Stimulated activated CD8-positive, alpha-beta memory T cell treated with anti-CD3 and anti-CD28 coated beads, Interleukin-2, amount 100 ng/mL, for 1 hour (primary cell): ENCODE data around the gene SIAH3.

Experiments
- DNase-seq, 2 donors: peaks; one replicate each; pipeline ENCODE4 v3.0.0-alpha.2; 2020; ENCODE audit warnings: low read depth in 2 of 2

Gene SIAH3

DNA sequence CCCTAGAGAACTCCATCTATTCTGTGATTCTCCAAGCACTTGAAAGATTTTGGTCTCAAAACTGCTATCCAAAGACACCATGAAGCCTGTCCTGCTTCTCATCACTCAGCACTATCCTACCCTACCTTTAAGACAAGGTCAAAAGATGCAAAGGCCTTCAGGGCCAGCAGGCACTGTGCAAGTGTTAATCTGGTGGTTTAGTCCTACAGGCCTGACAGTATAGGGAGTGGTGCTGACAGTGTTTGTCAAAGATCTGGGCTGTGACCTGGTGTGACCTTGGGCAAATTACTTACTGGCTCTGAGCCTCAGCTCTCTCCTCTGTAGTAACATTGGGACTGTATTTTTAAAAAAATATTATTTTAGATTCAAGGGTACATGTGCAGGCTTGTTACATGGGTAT is 28.0 kb downstream of the SIAH3 start:
- no peak for DNase-seq

DNA sequence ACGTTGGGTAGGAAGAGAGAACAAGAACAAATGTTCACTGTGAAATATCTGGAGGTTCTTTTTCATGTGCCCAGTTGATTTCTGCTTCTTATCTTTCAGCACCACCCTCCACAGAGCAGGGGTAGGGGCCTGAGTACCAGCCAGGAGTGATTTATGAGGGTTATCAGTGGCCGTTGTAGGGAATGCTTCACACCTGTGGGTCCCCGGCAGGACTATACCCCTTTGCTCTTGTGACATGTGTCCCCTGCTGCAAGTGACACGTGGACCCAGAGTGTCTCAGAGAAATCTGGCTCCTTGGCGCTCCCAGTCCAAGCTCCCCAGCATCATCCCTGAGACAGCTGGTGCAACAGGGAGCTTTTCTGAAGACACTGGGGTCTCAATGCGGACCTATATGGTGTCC is 29.7 kb downstream of the SIAH3 start:
- DNase-seq: no peak

DNA sequence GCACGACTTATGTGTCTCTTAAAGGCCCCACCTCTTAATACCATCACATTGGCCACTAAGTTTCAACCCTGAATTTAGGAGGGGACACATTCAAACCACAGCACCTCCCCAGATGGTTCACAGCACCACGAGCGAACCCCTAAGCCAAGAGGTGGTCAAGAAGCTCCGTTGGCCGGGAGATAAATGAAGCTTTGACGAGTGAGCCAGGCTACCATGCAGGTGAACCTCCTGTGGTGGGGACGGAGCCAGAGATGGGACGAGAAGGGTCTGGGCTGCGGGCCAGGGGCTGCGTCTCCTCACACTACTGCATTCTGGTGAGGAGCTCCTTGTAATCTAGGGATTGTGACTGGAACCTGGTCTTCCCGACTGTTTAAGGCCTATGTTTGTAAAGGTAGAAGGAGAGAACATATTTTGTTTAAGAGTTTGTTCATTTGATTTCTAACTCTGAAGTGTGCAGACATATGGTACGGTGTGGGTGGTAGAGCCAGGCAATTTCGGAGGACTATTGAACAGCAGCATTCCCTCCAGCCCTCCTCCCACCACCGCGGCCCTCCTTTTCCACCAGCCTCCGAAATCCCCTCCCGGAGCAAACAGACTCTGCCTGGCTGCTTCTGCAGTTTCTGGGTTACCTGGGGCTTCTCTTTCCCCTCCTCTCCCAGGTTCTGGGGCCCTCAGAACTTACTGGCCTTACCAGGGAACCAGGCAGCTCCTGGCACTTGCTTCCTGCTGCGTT is 31.3 kb downstream of the SIAH3 start:
- no peak for DNase-seq

DNA sequence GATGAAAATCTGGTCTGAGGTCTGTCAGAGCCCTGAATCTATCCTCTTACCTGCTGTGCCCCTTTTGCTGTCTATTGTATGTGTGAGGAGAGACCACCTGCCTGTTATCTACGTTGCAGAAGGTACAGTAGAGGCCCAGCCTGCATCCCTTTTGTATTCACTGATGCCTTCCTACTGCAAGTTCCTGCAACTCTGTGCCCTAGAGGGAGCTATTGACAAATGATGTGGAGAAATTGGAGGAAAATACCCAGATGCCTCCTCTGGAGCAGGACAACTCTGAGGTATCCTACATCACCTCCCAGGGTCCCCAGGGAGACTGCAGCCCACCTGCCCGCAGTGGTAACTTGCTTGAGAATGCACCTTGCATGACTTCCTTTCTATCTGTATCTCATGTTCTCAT is 33.7 kb downstream of the SIAH3 start:
- DNase-seq: no peak

DNA sequence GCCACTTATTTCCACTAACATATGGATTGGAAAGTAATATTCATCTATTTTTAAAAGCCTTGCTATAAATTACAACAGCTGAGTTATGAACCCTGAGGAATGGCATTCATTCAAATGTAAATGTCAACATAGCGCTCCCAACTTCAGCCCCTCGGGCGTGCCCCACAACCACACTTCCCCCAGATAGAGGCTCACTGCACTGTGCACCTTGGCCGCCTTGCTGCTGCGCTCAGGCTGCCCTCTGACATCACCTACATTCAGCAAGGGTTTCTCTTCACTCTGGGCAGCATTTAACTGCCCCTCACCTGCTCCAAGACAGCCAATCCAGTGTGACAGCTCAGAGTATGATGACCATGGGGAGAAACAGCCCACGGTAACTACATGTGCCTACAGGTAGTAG is 35.1 kb downstream of the SIAH3 start:
- DNase-seq: no peak

DNA sequence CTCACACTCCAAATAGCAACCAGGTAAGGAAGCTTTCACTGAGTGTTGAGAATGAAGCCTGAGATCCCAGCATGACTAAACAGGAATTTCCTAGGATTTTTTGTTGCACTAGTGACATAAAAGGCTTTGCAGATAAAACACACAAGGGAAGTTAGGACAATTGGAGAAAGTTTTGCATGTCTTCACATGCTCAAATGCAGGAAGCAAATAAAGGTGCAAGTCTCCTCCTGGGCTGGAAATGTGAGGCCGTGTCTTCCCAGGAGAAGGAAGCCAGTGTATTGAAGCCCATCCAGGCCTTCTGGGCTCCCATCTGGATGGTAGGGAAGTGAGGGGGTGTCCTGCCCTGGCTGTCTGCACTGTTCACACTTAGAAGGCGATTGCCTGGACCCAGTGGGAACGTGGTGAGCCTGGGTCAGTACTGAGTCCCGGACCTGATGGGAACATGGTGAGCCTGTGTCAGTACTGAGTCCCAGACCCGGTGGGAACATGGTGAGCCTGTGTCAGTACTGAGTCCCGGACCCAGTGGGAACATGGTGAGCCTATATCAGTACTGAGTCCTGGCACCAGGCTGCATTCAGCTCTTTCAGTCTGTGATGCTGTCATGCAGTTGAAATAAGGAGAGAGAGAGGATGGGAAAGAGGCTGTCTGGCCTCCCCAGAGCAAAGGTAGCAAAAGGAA is 38.7 kb downstream of the SIAH3 start:
- DNase-seq: no peak

DNA sequence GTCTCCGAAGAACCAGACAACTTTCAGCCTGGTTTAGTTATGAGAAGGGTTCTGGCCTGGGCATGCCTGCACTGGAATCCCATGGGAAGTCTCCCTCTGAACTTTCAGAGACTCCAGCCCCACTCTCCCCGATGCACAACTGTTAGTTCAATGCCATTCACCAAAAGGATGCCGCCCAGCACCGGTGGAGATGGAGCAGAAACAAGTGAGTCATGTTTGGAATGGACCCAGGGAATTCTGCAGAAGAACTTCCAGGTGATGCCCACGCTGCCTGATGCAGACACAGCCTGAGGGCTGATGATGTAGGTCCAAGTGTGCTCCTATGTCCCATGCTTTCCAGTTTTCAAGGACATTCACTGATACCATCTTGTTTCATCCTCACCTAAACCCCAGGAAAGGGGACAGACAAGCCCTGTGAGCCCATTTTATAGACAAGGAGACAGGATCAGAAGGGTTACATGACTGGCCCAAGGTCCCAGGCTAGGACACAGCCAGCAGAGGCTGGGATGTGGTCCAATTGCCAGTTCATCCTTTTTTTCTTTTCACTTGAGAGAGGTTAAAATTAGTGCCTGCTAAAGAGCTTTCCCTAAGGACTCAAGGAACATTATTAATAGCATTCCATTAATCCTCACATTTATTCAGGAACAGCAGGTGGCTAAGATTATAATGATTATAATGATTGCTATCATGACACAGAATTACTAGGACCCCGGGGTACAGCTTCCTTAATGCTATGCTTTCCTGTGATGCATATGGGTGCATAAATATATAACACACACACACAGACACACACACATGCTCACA is 39.5 kb downstream of the SIAH3 start:
- DNase-seq: no peak

DNA sequence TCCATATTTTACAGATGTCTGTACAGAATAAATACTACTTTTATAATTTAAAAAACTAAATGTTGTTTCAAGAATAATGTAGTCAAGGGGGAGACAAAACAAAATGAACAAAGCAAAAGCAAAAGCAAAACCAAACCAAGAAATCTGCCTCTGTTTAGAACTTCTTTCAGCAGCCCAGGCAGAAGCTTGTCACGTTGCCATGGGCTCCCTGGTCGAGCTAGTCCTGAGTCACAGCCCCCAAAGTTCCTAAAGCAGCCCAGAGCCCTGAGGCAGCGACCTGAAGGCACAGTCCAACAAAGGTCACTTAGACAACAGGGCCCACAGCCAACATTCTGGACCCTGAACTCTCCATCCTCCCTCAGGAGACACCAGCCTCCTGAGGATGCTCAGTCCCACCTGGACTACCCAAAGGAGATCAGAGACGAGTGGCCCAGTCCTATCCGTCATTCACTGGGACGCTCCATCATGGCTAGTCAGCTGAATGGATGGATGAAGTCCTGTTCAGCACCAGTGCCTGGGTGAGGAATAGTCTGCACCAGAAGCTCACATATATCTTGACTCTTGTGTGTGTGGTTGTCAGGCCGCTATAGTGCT is 41.7 kb downstream of the SIAH3 start:
- DNase-seq: no peak

DNA sequence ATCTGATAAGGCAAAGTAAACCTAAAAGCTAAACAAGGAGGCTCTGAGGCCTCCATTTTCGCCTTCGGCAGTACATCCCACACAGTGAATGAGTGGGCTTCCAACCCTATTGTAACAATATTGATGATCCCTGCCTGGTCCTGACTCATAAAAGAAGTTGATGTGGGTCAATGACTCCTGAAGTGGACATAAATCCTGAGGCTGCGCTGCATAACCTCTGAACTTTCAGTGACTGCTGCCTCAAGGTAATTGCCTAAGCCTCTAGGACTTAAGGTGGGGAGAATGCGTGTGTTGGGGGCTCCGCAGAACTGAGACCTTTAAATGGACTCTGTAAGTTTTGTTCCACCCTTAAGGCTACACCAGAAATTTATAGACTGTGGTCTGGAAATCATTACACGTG is 42.6 kb downstream of the SIAH3 start:
- no peak for DNase-seq

DNA sequence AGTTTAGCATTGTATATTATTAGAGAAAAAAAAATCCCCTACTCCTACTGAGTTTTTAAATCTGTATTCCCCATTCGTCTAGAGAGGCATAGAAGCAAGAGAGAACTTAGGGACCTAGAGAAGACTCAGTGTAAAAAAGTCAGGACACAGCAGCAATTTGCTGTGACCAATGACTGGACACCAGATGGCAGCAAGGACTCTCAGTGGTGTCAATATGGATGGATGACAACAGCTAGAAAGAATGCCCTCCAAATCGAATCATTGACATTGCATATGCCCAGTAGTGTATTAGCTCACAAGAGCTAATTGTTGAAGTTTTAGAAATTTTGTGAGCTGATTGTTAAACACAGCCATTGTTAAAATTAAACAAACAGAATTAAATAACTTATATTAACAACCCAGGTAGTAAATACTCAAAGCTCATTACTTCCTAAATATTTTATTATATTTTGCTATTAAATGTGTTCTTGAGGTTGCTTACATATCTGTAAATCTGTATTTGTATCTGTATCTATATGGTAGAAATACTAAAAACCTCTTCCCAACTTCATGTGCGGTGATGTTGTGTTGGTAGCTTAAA is 43.9 kb downstream of the SIAH3 start:
- no peak for DNase-seq

DNA sequence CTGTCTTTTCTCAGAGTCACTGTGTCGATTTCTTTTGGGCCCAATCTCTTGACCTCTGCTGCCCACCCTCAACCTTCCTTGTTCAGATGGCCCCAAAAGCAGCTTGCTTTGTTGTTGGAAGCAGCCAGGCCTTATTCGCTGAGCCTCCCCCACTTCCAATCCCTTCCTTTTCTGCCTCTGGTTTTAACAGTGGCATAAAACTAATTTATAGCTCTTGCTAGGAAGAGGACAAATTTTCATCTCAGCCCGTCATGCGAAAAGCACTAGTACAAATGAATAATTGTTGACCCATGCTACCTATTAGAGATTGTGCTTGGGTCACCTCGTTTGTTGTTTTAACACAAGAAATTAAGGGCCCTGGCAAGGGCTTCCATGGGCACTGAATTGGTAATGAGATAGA is 51.1 kb downstream of the SIAH3 start:
- DNase-seq: no peak

DNA sequence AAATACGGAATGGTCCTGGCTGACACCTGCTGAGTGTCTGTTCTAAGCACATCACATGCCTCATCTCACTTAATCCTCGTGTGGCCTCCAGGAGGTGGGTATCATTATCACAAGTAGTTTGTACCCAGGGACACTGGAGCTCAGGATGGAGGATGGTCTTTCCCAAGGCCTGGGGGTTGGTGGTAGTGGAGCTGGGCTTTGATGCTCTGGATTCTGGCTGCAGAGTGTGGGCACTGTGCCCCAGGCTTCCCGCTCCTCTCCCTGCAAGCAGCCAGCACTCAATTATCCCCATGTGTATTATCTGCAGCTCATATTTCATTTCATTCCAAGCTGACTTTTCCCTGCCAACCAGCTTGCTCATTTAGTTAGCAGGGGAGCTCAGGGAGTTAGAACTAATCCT is 52.1 kb downstream of the SIAH3 start:
- DNase-seq: no peak

DNA sequence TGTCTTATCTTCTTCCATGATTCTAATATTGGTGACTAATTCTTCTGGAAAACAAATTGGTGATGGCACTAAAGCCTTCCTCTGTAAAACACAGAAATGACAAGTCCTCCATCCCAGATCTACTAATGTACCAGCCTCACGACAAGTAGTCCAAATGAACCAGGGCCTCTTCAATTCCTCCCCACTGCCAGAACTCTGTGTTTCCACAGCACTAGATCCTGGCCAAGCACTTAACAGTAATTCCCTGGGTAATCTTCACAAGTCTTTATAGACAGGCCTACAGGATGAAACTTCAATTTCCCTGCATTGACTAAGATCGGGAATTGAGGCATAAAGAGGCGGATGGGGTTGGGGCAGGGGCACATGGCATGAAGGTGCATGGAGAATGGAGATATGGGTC is 52.7 kb downstream of the SIAH3 start:
- DNase-seq: no peak

DNA sequence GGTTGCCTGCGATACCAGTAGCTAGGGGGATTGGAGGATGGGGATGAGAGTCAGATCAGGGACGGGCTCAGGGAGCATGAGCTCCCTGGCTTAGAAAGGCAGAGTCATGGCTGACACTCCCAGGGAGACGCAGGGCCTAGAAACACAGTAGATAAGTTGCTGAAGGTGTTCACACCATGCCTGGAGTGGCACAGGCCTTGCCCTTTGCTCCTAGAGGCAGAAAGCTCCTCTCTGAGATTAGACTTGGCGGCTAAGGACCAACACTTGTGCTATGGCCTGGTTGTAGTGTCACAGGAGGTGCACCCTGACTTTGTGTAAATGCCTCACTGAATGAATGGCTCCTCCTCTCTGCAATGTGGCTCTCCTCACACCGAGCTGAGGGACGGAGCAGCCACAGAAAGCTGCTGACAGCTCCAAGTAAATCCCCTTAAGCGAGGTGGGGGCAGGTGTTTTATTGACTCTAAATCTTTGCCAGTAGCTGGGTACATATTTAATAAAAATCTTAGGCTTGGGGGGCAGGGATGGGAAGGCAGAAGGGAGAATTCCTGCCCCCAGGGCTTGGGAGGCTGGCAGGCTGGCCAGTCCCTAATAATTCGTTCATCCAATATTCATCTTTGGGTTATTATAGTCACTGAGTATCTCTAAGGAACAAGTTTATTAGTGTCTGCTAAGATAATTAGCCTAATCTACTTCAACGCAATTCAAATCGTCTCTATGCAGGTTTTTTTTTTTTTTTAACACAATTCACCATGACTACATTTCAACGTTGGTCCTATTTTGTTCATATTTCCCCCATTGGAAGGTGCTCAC is 54.9 kb downstream of the SIAH3 start:
- no peak for DNase-seq

DNA sequence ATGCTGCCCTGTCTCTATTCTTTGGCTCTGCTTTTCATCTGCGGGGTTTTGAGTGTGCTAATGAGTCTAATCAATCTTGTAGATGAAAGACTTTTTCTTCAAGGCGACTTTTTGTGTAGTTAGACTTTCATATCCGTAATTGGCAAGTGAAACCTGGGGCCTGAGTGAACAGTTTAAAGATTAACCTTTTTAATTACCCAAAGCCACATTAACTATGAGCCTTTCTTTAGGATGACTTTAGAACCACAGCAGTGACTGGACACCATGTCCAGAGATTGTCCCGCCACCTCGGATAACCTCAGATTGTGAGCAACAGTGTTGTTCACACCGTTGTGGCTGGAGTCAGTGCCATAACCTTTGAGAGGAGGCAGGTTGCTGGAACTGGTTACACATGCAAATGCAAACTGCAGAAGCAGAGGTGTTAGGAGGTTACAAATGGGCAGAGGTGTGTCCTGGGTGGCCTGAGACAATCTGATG is 58.7 kb downstream of the SIAH3 start:
- DNase-seq: no peak

DNA sequence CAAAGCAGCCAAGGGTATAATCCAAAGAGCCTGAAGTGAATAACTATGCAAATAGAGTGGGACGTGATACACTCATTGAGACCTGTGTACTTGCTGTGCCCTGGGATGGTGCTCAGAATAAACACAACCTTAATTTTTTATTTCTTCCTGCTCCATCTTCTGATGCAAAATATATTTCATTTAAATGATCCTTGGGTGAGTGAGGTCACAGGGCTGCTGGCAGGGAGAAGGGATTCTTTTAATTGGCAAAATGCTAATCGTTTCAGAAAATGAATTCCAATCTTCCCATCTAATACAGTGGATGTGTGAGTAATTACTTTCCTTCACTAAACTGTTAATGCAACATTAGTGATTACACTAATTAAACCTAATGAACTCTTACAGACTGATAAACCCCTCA is 63.5 kb downstream of the SIAH3 start:
- no peak for DNase-seq

DNA sequence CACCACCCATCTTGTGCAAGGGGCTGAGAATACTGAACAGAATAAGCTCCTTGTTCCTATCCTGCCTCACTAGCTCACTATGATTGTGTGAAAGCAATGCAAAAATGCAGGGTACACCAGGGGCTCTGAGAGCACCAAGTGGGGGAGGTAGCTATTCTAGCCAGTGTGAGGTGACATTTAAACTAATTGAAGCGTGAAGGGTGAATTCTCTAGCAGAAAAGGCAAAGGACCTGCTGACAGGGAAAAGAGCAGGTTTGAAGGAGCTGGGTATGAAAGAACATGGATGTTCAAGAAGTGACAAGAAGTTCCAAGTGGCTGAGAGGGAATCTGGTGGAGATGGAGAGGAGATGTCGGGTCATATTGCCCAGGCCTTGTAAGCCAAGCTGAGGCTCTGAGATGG is 64.2 kb downstream of the SIAH3 start:
- DNase-seq: no peak

DNA sequence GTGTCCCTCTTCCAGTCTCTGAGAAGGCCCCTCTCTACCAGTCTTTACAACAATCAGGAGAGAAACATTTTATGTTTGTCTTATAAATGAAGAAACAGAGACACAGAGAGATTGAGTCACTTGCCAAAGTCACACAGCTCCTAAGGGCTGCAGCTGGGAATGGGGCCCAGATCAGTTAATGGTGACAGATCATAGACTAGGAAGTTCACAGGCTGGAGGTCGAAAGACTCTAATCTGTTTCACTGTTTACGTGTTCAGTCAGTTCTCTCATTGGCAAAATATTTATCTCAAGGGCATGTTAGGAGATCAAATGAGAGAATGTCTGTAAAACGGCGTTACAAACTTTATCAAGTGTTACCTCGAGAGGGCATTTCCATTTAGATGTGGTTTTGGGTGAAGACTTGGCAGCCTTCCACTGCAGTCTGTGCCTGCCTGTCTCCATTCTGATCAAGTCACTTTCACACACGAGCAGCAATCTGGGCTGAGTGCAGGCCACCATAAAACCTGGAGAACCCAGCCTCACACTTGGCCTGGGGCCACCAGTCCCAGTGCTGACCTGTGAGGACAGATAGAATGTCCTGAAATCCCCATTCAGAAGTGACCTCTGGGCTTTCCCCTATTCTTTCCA is 65.1 kb downstream of the SIAH3 start:
- no peak for DNase-seq

DNA sequence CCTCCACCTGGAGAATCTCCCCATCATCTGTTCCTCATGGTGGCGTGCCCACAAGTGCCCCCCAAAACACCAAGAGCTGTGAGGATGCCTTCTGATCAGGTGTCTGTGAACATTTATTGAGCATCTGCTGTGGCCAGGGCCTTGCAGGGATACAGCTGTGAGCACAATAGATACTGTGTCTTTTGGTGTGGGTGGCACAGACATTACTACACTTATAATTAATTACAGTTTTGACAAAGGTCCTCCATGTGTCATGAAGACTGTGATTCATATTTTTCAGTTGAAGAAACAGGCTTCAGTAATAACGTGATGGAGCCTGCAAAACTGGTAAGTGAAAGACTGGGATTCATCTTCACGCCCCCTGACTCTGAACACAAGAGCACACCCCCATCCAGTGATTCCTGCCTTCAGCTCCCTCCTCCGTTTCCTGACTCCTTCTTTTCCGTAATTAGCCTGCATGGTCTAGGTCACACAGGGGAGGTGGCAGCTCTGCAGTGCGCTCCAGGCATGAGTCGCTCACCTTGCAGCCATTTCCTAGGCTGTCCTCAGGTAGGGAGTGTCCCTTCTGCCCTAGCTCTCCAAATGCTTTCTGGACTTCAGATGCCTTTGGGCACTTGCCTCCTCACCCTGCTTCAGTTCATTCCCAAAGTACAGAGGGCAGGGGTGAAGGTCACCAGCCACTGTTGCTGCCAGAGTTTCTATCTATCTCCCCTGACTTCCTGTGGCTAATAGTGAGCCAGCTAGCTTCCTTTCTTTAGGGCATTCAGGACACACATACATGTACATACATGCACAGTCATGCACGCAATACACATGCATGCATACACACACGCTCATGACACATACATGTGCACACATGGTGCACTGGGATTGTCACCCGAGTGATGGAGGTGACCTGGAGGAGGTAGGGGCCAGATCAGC is 66.5 kb downstream of the SIAH3 start:
- DNase-seq: no peak
